Measurements from ENCODE around the gene PADI3. TPM values are rescaled to one million over a fixed set of nuclear protein-coding genes. Genes with fewer than 3 reads are reported as not detected.

Gene PADI3
- total and polyA plus RNA-seq, 2 of the 8 experiments (the other 6 are each of a cell fraction or from before 2014, with no cell fraction given) = 0.37 to 0.94 TPM

DNA sequence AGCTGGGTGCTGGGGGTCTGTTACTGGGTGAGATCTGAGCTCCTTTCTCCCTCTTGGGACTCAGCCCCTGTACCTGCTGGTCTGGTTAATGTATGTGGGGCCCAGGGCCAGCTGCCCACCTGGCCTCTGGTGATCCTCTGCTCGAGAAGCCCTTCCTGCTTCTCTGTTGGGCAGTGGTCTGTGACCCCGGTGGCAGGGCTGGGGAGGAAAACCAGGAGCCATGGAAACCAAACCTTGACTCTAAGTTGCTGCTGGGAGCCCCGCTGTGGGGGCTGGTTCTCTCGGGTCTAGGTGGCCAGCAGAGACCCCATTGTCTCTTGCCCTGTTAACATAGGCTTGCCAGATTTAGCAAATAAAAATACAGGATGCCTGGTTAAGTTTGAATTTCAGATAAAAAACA, 42.7 kb upstream of the PADI3 start (continued):
- TF ChIP-seq, protein P1, sequence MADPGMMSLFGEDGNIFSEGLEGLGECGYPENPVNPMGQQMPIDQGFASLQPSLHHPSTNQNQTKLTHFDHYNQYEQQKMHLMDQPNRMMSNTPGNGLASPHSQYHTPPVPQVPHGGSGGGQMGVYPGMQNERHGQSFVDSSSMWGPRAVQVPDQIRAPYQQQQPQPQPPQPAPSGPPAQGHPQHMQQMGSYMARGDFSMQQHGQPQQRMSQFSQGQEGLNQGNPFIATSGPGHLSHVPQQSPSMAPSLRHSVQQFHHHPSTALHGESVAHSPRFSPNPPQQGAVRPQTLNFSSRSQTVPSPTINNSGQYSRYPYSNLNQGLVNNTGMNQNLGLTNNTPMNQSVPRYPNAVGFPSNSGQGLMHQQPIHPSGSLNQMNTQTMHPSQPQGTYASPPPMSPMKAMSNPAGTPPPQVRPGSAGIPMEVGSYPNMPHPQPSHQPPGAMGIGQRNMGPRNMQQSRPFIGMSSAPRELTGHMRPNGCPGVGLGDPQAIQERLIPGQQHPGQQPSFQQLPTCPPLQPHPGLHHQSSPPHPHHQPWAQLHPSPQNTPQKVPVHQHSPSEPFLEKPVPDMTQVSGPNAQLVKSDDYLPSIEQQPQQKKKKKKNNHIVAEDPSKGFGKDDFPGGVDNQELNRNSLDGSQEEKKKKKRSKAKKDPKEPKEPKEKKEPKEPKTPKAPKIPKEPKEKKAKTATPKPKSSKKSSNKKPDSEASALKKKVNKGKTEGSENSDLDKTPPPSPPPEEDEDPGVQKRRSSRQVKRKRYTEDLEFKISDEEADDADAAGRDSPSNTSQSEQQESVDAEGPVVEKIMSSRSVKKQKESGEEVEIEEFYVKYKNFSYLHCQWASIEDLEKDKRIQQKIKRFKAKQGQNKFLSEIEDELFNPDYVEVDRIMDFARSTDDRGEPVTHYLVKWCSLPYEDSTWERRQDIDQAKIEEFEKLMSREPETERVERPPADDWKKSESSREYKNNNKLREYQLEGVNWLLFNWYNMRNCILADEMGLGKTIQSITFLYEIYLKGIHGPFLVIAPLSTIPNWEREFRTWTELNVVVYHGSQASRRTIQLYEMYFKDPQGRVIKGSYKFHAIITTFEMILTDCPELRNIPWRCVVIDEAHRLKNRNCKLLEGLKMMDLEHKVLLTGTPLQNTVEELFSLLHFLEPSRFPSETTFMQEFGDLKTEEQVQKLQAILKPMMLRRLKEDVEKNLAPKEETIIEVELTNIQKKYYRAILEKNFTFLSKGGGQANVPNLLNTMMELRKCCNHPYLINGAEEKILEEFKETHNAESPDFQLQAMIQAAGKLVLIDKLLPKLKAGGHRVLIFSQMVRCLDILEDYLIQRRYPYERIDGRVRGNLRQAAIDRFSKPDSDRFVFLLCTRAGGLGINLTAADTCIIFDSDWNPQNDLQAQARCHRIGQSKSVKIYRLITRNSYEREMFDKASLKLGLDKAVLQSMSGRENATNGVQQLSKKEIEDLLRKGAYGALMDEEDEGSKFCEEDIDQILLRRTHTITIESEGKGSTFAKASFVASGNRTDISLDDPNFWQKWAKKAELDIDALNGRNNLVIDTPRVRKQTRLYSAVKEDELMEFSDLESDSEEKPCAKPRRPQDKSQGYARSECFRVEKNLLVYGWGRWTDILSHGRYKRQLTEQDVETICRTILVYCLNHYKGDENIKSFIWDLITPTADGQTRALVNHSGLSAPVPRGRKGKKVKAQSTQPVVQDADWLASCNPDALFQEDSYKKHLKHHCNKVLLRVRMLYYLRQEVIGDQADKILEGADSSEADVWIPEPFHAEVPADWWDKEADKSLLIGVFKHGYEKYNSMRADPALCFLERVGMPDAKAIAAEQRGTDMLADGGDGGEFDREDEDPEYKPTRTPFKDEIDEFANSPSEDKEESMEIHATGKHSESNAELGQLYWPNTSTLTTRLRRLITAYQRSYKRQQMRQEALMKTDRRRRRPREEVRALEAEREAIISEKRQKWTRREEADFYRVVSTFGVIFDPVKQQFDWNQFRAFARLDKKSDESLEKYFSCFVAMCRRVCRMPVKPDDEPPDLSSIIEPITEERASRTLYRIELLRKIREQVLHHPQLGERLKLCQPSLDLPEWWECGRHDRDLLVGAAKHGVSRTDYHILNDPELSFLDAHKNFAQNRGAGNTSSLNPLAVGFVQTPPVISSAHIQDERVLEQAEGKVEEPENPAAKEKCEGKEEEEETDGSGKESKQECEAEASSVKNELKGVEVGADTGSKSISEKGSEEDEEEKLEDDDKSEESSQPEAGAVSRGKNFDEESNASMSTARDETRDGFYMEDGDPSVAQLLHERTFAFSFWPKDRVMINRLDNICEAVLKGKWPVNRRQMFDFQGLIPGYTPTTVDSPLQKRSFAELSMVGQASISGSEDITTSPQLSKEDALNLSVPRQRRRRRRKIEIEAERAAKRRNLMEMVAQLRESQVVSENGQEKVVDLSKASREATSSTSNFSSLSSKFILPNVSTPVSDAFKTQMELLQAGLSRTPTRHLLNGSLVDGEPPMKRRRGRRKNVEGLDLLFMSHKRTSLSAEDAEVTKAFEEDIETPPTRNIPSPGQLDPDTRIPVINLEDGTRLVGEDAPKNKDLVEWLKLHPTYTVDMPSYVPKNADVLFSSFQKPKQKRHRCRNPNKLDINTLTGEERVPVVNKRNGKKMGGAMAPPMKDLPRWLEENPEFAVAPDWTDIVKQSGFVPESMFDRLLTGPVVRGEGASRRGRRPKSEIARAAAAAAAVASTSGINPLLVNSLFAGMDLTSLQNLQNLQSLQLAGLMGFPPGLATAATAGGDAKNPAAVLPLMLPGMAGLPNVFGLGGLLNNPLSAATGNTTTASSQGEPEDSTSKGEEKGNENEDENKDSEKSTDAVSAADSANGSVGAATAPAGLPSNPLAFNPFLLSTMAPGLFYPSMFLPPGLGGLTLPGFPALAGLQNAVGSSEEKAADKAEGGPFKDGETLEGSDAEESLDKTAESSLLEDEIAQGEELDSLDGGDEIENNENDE (IDR thresholded peaks at IDR 0.05; ENCODE audit: insufficient replicate concordance, low read length) = no peak
- TF ChIP-seq EGR1 (IDR thresholded peaks at IDR 0.05; ENCODE audit: borderline replicate concordance, low read depth, low read length) = no peak
- TF ChIP-seq CBX5 (IDR thresholded peaks at IDR 0.05; ENCODE audit: low read depth, low read length) = no peak
- TF ChIP-seq EZH2 (IDR thresholded peaks at IDR 0.05; ENCODE audit: low read depth, low read length, severe bottlenecking) = no peak
- no peak for TF ChIP-seq SP2 (IDR thresholded peaks at IDR 0.05; ENCODE audit: low read length)
- TF ChIP-seq CEBPB (IDR thresholded peaks at IDR 0.05; ENCODE audit: low read depth, low read length) = no peak
- TF ChIP-seq POLR2A (IDR thresholded peaks at IDR 0.05; ENCODE audit: control extremely low read depth in 1 of 2, low read depth in 2 of 2, low read length in 2 of 2) = no peak
- no peak for TF ChIP-seq TAF7 (optimal IDR thresholded peaks at IDR 0.05; ENCODE audit: borderline replicate concordance, low read depth, low read length)
- TF ChIP-seq, protein P2, sequence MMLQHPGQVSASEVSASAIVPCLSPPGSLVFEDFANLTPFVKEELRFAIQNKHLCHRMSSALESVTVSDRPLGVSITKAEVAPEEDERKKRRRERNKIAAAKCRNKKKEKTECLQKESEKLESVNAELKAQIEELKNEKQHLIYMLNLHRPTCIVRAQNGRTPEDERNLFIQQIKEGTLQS (IDR thresholded peaks at IDR 0.05; ENCODE audit: insufficient read depth, low read depth, low read length) = no peak

Data from H1 (cell line).